ENCODE data around the gene DYNC2H1.

The DYNC2H1 gene

DNA sequence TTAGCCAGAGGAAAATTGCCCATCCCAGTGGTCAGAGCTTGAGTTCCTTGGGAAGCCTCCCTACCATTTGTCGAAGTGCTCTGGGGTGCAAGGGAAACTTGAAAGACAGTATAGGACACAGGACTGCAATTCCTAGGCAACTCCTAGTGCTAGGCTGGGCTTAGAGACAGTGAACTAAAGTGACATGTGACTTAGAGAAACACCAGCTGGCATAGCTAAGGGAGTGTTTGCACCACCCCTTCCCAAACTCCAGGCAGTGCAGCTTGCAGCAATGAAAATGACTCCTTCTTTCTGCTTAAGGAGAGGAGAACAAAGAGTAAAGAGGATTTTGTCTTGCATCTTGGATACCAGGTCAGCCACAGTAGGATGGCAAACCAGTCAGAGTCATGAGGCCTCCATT lies 388.0 kb downstream of the DYNC2H1 start:
- no peak overlapping the region for H3K27ac ChIP-seq
- no peak for DNase-seq (ENCODE audit: low read depth, low spot score)

DNA sequence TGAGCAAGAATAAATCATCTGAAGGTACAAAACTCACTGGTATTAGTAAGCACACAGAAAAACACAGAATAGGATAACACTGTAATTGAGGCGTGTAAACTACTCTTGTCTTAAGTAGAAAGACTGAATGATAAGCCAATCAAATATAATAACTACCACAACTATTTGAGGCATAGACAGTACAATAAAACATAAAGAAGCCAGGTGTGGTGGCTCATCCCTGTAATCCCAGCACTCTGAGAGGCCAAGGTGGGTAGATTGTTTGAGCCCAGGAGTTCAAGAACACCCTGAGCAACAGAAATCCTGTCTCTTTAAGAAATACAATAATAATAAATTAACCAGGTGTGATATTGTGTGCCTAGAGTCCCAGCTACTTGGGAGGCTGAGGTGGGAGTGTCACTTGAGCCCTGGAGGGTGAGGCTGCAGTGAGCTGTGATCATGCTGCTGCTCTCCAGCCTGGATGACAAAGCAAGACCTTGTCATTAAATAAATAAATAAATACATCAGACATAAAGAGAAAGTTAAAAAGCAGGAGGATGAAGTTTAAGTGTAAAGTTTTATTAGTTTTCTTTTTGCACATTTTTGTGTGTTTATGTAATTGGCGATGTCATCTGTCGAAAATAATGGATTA lies 390.6 kb downstream of the DYNC2H1 start:
- no peak for DNase-seq (ENCODE audit: low read depth, low spot score)

DNA sequence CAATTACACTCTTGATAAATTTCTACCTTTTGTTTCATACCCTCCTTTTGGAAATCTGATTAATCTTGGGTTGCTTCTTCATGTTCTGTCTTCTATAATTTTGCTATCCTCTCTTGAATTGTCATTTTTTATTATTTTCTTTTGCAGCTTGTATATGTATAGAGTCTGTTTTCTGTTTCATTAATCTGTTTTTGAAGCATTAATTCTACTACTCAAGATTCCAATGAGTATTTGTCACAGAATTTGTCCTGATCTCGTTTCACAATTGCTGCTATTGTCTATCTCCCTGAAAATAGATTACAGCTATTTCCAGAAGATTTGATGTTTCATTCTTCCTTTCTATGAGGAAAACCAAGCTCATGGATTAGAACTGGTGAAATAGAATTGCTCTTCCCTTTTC lies 406.1 kb downstream of the DYNC2H1 start:
- no peak overlapping the region for H3K27ac ChIP-seq
- DNase-seq (ENCODE audit: low read depth, low spot score), result no peak

More for the DNA sequence above, 390.6 kb downstream of the DYNC2H1 start:
- no peak overlapping the region for H3K27ac ChIP-seq

DNA sequence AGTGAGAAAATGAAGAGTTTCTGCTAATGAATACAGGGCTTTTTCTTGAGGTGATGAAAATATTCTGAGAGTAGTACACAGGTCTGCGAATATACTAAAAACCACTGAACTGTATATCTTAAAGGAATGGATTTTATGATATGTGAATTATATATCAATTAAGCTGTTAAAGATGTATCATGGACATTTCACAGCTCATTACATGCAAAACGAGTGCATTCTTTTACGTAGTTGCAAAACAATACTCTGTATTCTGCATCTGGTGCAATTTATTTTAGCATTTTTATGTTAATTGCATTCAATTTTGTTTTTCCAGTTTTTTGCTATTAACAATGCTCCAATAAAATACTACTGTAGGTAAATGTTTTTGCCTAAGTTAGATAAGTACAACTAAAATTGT lies 411.6 kb downstream of the DYNC2H1 start:
- no peak overlapping the region for H3K27ac ChIP-seq
- DNase-seq (ENCODE audit: low read depth, low spot score), result no peak

DNA sequence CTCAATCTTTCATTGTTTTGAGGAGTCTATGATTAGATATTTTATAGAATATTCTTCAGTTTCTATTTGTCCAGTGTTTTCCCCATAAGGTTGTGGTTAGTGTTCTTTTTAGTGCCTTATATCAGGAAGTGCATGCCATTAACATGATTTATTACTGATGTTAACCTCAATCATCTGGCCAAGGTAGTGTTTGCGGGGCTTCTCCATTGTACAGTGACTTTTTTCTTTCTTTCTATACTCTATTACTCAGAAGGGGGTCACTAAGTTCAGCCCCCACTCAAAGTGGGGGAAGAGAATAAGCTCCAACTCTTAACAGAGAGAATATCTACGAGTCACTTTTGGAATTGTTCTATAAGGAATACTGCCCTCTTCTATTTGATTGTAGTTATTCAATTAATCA lies 415.8 kb downstream of the DYNC2H1 start:
- DNase-seq (ENCODE audit: low read depth, low spot score), result no peak
- peak overlapping the region; percentile 62 for H3K27ac ChIP-seq

DNA sequence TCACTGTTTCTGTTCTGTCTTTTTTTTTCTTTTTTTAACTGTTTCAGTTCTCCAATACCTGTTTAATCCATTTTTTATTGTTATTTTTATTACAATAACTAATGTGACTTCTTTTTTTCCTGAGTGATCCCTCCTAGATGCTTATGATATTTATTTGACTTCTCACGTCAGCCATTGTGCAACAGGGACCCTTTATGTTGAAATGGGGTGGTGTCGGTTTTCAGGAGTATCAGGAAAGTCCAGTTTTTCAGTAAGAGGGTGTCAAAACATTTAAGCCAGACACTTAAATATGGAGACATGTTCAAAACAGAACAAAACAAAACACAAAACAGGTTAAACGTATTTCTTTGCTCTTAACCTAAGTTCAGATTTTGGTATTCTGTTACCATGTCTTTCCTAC lies 418.8 kb downstream of the DYNC2H1 start:
- no peak for DNase-seq (ENCODE audit: low read depth, low spot score)
- no peak overlapping the region for H3K27ac ChIP-seq

DNA sequence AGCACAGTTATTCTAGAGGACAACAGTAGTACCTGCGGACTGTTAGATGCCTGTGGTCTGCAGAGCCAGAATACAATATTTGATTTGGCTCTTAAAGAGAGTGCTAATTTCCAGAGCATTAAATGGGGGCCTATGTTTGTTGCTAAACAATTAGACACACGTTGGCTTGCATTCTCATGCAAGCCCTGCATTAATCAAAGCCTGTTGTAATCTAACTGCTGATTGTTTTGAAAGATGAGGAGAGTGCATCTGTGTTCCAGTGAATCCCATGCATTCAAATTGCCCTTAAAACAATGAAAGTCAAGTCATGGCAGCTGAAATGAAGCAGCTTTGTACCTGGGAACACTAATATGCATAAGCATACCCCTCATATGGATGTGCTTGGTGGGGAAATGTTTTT lies 419.4 kb downstream of the DYNC2H1 start:
- no peak for DNase-seq (ENCODE audit: low read depth, low spot score)

DNA sequence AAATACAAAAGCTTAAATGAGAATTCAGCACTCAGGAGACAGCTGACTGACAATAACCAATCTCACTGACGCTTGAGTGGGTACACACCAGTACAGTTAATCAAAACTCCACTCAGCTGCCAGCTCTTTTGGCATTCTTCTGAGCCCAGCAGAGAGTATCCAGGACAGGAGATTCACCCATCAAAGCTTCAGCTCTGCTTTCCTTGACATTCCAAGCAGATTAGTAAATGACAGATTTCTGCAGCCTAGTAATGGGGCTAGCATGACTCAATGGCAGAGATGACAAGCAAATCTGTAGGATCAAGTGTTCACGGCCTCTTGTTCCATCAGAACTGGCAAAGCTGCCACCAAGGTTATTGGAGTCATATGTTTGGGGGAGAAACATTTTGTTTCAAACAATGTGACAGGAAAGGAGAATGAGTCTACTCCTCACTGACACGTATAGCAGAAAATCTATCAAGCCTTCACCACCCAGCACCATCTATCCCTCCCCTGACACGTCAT lies 420.0 kb downstream of the DYNC2H1 start:
- H3K27ac ChIP-seq, result peak overlapping the region; percentile 6
- DNase-seq (ENCODE audit: low read depth, low spot score), result no peak

More for the DNA sequence above, 419.4 kb downstream of the DYNC2H1 start:
- H3K27ac ChIP-seq, result no peak overlapping the region
